Measurements from ENCODE around the gene MTMR3. TPM values are rescaled to one million over a fixed set of nuclear protein-coding genes. Genes with fewer than 3 reads are reported as not detected.
A peak's percentile ranks its signal among the peaks of the same experiment; 100 is the strongest.

MTMR3 gene
- total RNA-seq, 1 donor from 2014 or later, result 81.3 TPM

DNA sequence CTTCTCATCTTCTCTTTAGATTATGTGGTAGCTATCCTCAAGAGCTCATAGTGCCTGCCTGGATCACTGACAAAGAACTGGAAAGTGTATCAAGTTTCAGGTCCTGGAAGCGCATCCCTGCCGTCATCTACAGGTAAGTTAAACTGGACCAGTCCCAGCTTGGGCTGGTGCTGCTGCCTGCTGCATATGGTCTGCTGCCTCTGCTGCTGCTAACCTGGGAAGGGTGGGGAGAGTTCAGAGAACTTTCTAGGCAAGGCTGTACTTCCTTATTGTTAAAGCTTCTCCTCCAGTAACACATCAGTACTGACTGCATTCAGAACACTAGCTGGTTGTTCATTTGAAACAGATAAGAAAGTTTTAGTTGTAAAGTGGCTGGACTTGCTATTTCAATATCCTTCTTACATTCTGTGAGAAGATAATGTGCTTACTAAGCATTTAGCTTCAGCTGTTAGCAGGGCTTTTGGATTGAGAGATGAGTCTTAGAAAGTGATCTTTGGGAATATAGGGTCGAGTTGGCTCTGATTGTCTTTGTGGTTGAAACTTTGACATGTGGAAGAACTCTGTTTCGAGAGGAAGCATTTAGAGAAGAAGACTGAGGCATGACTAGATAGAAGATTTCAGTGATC, 120.0 kb downstream of the MTMR3 start:
- no peak for DNase-seq (ENCODE audit: low spot score)

DNA sequence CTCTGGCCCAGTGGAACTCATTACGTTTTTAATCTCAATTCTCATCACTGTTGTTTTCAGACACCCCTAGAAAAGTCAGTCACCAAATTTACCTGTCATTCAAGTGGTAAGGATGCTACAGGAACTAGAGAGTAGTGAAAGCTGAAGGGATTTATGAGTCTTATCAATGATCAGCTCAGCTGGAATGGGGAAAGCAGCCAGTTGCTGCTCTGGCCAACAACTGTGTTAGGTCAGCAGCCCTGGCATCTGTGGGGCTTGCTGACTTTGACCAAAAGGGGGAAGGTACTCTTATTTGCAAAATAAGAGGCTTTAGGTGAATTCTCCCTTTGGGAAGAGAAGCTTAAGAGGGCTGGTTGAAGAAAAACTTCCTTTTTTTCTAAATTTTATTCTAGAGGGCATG, 121.1 kb downstream of the MTMR3 start:
- no peak for DNase-seq (ENCODE audit: low spot score)

DNA sequence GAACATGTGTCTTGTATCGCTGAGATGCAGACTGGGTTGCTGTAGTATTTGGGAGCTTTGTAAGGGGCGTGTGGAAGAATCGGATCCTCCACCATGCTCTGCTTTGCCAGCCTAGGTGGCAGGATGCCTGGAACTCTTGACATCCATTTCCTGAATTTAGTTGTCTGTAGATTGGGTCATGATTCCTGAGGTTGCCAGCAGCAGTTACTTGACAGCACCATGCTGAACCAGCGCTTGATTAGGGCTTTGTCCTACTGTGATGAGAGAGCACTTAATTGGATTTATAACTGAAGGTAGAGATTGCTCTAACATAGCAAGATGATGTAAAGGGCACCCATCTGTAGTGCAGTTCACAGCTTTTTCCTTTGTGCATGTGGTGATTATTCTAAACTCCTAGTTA, 121.7 kb downstream of the MTMR3 start:
- DNase-seq (ENCODE audit: low spot score), result no peak

DNA sequence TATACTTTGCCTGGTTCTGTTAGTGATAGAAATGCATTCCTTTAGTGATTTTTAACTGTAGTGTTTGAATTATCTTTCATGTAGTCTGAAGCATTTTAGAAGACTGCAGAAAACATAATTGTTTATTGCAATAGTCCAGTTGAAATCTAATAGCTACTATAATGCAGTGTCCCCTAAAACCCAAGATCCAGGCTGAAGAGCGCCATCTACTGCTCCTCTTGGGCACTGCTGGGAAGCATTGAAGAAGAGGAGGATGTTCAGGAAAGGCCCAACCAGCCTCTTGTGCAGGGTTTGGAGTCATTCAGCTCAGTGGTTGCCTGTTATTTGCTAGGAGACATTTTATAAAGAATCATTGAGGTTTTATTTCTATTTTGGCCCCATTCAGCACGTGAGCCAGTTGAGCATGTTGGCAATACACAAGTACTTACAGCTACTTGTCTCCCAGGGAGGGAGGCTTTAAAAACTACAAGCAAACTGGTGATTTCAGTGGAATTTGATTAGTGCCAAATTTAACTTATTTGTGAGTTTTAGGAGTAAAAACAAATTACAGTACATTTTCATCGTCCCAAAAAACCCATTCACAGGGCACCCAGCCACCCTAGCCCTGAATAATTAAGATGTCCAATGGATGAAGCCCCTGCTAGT, 122.4 kb downstream of the MTMR3 start:
- peak; percentile 74 for DNase-seq (ENCODE audit: low spot score)

DNA sequence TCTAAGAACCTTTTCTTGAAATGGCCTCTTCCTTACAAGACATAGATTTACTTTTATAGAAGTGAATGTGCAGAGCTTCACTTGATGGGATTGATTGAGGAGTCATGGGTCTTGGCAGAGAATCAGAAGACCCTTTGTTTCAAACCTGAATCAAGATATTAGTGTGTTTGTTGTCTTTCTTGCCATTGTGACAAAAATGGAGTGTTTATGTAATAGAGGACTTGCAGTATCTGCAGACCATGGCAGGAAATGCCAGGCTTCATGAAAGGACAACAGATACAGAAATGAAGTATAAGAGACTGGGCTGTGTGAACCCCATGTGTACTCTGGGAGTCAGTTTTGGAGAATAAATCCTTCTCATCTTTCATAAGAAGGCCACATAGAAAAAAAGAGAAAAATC, 124.4 kb downstream of the MTMR3 start:
- DNase-seq (ENCODE audit: low spot score), result no peak

DNA sequence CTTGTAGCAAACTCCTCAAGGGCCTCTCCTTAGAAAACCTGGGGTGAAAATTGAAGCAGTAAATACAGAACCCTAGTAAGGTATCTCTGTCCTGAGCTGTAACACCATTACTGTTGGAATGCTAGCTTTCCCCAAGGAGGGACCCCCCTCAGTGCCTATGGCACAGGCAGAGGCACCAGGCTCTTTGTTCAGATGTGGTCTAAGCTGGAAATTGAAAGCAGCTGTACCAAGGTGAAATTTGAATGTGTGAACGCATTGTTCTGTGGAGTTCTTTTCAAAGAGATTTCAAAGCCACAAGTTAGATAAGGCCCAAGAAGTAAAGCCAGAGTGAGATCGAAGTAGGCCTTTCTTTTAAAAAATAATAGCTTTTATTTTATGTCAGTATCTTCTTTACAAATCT, 125.4 kb downstream of the MTMR3 start:
- no peak for DNase-seq (ENCODE audit: low spot score)

DNA sequence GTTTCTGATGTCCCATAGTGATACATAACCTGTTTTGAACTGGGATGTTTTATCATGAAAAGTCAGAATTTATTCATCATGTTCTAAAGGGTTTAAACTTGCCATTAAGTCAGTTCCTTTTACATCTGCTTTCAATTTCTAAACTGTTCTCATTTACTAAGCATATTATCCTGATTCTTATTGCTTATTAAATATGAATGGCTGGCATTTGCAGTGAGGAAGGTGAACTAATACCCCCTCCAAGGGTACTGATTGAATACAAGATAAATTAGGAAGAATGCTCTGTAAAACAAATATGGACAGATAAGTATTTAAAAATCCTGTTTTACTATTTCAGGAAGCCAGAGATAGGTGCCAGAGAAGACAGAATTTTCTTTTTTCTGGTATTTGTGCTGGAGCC, 126.5 kb downstream of the MTMR3 start:
- no peak for DNase-seq (ENCODE audit: low spot score)

DNA sequence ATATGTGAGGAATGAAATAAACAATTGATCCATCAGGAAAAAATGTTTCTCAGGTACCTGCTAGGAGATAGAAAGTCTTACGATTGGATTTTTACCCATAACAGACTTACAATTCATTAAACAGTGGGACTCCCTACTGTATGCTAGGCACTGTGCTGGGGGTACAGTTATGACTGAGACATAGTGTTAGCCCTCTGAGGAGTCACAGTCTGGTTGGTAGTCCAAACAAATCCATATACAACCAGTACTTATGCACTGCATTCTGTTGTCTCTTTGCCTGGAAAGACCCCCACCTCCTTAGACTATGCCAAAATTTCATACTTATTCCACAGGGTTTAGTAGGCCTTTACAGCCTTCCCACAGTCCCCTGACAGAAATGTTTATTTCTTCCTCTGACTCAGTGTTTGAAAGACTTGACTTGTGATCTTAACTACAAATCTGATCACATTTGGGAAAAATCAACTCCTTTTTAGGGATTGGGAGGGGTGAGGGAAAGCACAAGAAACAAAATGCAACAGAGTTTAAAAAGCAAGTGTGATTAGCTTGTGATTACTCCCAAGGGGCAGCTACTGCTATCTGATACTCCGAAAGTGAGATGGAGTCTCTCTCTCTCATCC, 127.9 kb downstream of the MTMR3 start:
- DNase-seq (ENCODE audit: low spot score), result no peak

DNA sequence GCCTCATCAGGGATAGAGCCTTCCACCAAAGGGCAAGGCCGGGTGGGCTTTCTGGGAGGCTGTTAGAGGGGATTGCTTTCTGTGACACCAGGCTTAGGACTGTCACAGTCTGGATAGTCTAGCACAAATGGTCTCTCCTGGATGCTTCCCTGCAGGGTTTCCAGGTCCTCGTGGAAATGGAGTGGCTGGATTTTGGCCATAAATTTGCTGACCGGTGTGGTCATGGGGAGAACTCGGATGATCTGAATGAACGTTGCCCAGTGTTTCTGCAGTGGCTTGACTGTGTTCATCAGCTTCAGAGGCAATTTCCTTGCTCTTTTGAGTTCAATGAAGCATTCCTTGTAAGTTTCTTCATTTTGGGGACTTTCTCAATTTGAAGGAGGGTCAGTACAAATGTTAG, 130.2 kb downstream of the MTMR3 start:
- no peak for DNase-seq (ENCODE audit: low spot score)

DNA sequence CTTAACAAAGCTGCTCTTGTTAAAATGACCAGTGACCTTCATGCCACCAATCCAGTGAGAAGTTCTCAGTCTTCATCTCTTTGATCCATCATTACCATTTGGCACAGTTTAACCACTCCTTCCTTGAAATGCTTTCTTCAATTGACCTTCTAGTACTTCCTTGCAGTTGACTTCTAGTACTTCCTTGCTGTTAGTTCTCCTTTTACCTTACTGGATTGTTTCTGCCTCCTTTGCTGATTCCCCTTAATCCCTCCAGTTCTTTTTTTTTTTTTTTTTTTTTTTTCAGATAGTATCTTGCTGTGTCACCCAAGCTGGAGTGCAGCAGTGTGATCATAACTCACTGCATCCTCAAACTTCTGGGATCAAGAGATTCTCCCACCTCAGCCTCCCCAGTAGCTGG, 131.3 kb downstream of the MTMR3 start:
- DNase-seq (ENCODE audit: low spot score), result no peak

DNA sequence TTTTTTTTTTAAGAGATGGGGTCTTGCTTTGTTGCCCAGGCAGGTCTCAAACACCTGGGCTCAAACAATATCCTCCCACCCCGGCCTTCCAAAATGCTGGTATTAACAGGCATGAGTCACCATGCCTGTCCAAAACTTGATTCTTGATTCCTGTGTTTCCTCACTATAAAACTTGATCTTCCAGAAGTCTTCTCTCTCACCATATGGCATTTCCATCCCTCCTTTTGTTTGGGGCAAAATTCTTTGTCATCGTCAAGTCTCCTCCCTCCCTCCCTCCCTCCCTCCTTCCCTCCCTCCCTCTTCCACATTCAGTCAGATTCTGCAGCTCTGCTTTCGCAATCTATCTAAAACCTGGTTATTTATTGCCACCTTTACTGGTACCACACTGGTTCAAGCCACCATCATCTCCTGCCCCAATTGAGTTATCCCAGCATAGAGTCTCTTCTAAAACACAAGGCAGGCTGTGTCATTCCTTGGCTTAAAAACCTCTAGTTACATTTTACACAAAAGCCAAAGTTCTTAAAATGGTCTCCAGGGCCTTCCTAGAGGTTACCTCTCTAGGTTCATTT, 132.3 kb downstream of the MTMR3 start:
- DNase-seq (ENCODE audit: low spot score), result no peak

DNA sequence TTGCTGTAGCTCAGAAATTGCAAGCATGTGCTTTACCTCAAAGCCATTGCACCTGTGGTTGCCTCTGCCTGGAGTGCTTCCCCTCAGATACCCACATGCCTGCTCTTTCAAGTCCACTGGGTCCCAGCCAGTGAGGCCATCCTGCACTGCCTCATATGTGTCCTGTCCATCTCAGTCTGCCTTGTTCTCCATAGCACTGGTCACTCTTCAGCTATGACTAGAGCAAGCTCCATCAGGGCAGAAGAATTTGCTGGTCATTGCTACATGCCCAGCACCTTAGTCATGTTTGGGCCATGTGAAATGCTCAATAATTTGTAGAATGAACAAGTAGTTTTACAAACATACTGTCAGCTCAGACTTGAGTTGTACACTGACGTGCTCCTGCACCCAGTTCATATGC, 132.9 kb downstream of the MTMR3 start:
- DNase-seq (ENCODE audit: low spot score), result no peak

DNA sequence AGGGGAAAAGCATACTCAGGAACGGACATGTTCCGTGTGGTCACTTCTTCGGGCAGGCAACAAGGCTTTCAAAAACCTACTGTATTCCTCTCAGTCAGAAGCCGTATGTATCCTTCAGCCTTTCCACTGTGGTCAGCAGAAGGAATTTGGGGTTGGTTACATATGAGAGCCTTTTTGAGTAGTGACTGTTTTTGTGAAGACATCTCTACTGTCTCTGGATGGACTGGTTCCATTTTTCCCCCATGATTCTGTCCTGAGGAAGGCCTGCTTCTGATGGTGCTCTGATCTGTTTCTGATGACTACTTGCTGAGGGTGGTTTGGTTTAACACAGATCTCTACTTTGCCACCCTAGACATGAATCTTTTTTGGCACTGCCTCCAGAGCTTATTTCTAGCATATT, 133.6 kb downstream of the MTMR3 start:
- DNase-seq (ENCODE audit: low spot score), result no peak

DNA sequence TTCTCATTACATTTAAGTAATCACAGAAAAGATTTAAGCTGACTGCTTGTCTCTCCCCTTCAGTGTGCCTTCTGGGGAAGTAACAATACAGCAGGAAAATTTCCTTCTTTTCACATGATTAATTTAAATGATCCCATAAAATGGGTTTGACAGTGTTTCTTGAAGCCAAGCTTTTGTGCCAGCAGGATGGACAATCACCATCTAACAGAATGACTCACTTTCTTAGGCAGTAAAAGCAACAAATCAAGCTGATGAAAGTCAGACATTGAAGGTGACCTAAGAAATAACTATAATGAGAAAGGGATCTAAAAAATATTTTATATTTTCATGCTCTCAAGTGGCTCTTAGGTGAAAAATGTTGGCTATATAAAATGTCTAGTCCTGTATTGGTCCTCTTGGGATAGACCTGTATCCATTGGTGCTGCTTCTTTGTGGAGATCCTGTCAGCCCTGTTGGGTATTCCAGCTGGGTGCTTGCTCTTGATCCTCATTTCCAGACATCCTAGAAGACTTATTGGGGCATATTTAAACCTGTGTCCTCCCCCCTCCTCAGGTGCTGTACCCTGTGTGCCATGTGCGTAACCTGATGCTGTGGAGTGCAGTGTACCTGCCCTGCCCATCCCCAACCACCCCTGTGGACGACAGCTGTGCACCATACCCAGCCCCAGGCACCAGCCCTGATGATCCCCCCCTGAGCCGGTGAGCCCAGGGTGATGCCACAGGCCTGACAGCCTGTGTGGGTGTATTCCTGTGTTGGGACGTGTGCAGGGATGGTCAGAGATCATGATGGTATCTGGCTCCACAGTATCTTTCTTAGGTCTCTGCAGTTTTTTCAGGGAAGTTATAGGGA, 134.6 kb downstream of the MTMR3 start:
- no peak for DNase-seq (ENCODE audit: low spot score)

DNA sequence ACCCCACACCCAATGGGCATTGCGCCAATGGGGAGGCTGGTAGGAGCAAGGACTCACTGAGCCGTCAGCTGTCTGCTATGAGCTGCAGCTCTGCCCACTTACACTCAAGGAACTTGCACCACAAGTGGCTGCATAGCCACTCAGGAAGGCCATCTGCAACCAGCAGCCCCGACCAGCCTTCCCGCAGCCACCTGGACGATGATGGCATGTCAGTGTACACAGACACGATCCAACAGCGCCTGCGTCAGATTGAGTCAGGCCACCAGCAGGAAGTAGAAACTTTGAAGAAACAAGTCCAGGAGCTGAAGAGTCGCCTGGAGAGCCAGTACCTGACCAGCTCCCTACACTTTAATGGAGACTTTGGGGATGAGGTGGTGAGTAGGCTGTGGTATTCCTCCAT, 137.5 kb downstream of the MTMR3 start:
- no peak for DNase-seq (ENCODE audit: low spot score)

DNA sequence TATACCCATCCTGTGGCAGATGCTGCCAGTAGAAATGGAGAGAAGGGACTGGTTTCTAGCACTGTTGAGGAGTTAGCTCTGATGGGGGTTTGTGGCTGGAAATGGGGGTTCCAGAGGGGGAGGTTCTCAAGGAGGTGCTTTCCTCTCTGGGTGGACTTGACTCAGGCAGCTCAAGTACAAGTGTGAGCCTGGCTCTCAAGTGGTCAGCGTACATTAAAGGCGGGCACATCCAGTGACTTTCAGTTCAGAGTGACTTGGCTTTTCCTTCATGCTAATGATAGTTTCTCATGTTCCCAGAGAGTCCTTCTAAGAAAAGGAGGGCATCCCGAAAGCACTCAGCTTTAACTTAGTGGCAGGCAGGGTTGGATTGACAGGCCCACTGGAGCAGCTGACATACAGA, 138.4 kb downstream of the MTMR3 start:
- no peak for DNase-seq (ENCODE audit: low spot score)

DNA sequence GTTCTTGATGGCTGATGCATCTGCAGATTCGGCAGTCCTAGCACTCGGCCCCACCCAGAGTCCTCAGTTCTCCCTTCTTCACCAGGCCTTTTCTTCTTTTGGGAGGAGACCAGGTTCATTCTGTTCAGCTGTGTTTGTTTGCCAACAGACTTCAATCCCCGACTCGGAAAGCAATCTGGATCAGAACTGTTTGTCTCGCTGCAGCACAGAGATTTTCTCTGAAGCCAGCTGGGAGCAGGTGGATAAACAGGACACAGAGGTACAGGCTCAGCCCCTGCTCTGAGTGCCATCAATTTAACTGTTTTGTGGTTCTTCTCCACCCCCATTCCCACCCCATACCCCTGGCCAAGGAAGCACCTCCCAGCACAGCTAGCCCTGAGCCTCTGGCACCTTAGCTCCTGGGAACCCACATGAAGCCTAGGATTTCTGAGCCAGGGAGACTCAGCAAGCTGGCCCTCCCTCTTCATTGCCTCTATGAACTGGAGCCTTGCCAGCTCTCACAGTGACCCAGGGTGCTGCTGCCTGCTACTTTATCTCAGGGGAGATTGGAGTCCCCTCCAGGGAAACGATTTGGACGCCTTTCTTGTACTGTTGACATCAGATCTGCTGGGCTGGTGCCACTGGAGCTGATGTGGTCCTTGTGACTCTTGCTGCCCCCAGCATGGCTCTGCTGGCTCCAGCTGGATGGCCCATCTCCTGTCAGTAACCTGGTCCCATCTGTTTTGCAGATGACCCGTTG, 139.1 kb downstream of the MTMR3 start:
- no peak for DNase-seq (ENCODE audit: low spot score)

DNA sequence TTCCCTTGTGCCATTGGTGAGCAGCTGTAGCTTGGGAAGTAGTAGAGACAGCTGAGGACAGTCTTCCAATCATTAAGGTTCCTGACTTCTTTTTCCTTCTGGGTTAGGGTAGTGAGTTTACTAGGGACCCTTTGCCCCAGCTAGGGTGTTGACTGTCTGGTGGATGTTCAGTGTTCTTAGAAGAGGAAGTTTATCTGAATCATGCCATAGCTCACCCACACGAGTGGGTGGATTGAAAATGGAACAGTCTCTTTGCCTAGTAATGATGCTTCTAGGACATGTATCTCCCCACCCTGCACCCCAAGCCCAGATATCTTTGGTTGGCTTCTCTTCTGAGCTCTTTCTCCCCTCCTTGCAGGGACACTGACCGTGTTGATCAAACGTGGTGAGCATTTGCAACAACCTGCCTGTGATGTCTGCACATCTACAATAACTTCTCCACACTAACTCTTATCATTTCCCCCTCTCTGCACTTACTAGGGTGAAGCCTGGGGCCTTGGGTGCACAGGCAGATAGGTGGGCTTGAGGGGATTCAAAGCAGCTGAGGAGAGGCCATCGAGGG, 140.2 kb downstream of the MTMR3 start:
- no peak for DNase-seq (ENCODE audit: low spot score)

DNA sequence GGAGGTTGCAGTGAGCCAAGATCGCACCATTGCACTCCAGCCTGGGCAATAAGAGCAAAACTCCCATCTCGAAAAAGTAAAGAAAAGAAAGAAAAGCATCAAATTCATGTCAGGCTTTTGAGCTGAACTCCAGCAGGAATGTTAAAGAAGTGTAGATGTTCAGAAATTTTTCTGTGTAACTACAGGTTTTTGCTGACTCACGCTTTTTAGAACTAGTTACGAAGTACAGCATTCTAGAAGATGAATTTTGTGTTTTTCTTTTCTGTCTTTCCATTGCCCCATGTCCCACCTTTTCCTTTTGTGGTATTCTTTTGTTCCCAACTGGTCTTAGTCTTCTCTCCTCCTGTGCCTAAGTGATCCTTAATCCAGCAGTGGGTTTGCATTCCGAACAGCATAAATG, 141.3 kb downstream of the MTMR3 start:
- no peak for DNase-seq (ENCODE audit: low spot score)

DNA sequence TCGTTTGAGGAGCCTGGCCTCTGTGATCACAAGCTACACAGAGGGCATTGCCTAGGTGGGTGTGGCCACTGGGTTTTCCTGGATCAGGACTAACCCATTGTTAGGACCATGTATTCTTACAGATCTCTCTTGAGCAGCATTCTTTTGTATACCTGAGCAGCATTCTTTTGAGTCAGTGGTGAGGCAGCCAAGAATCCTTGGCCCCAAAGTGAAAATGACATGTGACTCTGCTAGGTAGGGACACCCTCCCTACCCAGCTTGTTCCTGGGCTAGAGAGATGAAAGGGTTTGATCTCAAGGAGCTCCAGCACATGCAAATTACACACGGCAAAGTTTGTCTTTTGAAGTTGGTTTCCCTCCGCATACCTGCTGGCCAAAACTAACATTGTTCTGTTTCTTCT, 142.2 kb downstream of the MTMR3 start:
- no peak for DNase-seq (ENCODE audit: low spot score)

DNA sequence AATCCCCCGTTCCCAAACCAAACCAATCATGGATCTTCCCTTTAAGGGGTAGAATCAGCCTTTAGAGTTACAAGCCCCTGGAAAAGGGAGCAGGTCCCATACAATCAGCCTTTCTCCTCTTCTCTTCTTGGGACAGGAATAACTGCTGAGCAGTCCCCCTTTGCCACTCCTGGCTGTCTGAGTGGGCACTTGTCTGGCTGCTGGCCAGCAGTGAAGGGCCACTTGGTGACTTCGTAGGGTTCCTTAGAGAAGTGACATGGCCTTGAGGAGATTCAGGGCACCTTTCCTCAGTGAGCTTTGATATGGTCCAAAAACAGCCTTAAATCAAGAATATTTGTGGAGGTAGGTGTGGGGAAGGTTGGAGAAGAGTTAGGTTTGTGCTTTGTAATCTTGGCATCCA, 143.8 kb downstream of the MTMR3 start:
- no peak for DNase-seq (ENCODE audit: low spot score)
